Upper lobe of left lung (tissue), 6 donors: ENCODE results near the gene MAP6. TPM values are rescaled to one million over a fixed set of nuclear protein-coding genes. Genes with fewer than 3 reads are reported as not detected.

Source experiments
- ATAC-seq, 2 donors: fragments of 200-7000 bp; cut with Tn5 transposase; one replicate each; pipeline ENCODE4 v1.9.1; 2022; ENCODE audit warnings: mild to moderate bottlenecking in 2 of 2, moderate library complexity in 2 of 2; ENCODE audit not compliant: low FRiP score in 2 of 2
- DNase-seq, 2 donors: peaks; one replicate each; pipeline ENCODE4 v3.0.0-alpha.2; 2019 to 2020
- H3K27ac ChIP-seq, 4 donors: fragments of 200-600 bp; sonication (generic); one replicate each; pipeline ENCODE4 v1.5.1; 2016 to 2019
- H3K27me3 ChIP-seq, 4 donors: fragments of 200-600 bp; sonication (generic); one replicate each; pipeline ENCODE4 v1.5.1; 2017 to 2019
- H3K36me3 ChIP-seq, 4 donors: fragments of 200-600 bp; sonication (generic); one replicate each; pipeline ENCODE4 v1.5.1; 2016 to 2019
- H3K4me1 ChIP-seq, 4 donors: fragments of 200-600 bp; sonication (generic); one replicate each; pipeline ENCODE4 v1.5.1; 2018 to 2019
- H3K4me3 ChIP-seq, 4 donors: fragments of 200-600 bp; sonication (generic); one replicate each; pipeline ENCODE4 v1.5.1; 2017 to 2019; ENCODE audit warnings: mild to moderate bottlenecking in 2 of 4, moderate library complexity in 1 of 4
- H3K9me3 ChIP-seq, 4 donors: fragments of 200-600 bp; sonication (generic); one replicate each; pipeline ENCODE4 v1.5.1; 2018 to 2019
- EP300 ChIP-seq, 4 donors: sonication (generic); formaldehyde crosslinking; IDR thresholded peaks; one replicate each; pipeline ENCODE4 v1.5.1; 2017; ENCODE audit warnings: antibody characterized with exemption in 4 of 4, control low read depth in 2 of 4
- POLR2A ChIP-seq, 4 donors: fragments of 450-650 bp; IDR thresholded peaks; one replicate each; pipeline ENCODE4 v1.5.1; 2016 to 2017; ENCODE audit warnings: antibody characterized with exemption in 4 of 4, mild to moderate bottlenecking in 2 of 4
- POLR2AphosphoS5 ChIP-seq, 2 donors: sonication (generic); formaldehyde crosslinking; IDR thresholded peaks; one replicate each; pipeline ENCODE4 v1.5.1; 2017; ENCODE audit warnings: antibody characterized with exemption in 2 of 2
- WGBS, 2 donors: methylation state at CpG; one replicate each; pipeline ENCODE4 v1.1.5; 2017 to 2018; 5-methylcytosine and 5-hydroxymethylcytosine counted together
- total RNA-seq, 6 donors: library from RNA; depleted of rRNA in 4 of 6; stranded (reverse); fragments of >200 nt in 4 of 6; gene quantifications; one replicate each; pipeline versions ENCODE4 v1.1.0 to v1.2.1, GENCODE V29; 2016 to 2021
- TF ChIP-seq, protein P1 (sequence below), 6 experiments: fragments of 450-650 bp in 4 of 6; fragments of 200-600 bp in 2 of 6; sonication (generic) in 2 of 6; IDR thresholded peaks; one replicate each; pipeline ENCODE4 v1.5.1; 2016 to 2019; ENCODE audit warnings: antibody characterized with exemption in 6 of 6
- donor health status: DM: no; HTN: no; CAD: no; lungs with moderate emphysema.
- donor health status: DM: no; HTN: yes; CAD: no; lungs with severe emphysema.

The MAP6 gene
- total RNA-seq, 6 donors from 2014 or later: 3.5 to 17.6 (median 8.9) TPM

DNA sequence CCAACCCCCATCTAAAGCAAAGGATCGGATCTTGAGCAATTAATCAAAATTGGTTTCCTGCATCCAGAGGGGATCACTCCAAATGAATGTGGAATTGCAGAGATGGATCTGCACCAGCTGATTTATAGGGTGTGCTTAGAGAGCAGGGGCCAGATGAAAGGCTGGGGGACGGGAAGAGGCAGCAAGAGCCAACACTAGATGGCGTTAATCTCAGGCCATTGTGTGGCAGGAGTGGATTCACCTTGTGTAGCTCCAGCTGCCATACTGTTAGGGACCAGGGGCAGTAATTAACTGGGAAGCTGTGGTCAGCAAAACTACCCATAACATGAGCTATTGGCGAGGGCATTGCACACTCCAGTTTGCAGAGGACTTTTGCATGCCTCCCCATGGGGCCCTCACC is 71.2 kb downstream of the MAP6 start:
- TF ChIP-seq POLR2A (IDR thresholded peaks at IDR 0.05) (no peak), POLR2AphosphoS5 (IDR thresholded peaks at IDR 0.05) (no peak), EP300 (IDR thresholded peaks at IDR 0.05) (no peak)
- TF ChIP-seq, protein P1, sequence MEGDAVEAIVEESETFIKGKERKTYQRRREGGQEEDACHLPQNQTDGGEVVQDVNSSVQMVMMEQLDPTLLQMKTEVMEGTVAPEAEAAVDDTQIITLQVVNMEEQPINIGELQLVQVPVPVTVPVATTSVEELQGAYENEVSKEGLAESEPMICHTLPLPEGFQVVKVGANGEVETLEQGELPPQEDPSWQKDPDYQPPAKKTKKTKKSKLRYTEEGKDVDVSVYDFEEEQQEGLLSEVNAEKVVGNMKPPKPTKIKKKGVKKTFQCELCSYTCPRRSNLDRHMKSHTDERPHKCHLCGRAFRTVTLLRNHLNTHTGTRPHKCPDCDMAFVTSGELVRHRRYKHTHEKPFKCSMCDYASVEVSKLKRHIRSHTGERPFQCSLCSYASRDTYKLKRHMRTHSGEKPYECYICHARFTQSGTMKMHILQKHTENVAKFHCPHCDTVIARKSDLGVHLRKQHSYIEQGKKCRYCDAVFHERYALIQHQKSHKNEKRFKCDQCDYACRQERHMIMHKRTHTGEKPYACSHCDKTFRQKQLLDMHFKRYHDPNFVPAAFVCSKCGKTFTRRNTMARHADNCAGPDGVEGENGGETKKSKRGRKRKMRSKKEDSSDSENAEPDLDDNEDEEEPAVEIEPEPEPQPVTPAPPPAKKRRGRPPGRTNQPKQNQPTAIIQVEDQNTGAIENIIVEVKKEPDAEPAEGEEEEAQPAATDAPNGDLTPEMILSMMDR (IDR thresholded peaks at IDR 0.05): peak in 2 of 6 experiments; percentile 24 to 26
- ATAC-seq (no peak), DNase-seq (no peak)
- H3K4me3 ChIP-seq: no peak overlapping the region
- peaks cover 0 to 3% (median 0%) of the 10 kb centered on the region in 4 donors for H3K4me1 ChIP-seq
- H3K27ac ChIP-seq: no peak overlapping the region
- no peaks in the 10 kb centered on the region for H3K9me3 ChIP-seq
- H3K36me3 ChIP-seq: no peaks in the 10 kb centered on the region
- 74 to 75% methylated on average over 4 of the region's 4 CpGs for WGBS, 2 donors
- H3K27me3 ChIP-seq: no peaks in the 10 kb centered on the region

DNA sequence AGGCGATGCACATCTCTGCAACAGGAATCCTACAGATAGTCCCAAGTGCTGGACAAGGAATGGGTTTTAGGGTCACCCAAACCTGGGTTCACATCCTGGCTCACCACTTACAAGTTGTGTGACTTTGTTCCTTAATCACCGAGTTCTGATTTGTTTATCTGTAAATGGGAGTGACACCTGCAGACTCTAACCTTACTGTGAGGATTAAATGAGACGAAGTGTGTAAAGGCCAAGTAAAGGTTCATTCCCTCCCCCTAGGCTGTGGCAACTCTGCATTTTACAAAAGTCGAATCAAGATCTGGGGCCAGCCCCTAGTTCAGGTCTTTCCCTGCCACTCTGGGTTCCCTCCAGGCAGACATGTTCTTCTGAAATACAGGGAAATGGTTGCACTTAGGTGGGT is 71.9 kb downstream of the MAP6 start:
- Histone ChIP-seq H3K27ac (no peak overlapping the region), H3K4me3 (no peak overlapping the region), H3K9me3 (no peaks in the 10 kb centered on the region), H3K36me3 (no peaks in the 10 kb centered on the region), H3K4me1 (peaks cover 0 to 6% (median 0%) of the 10 kb centered on the region in 4 donors), H3K27me3 (no peaks in the 10 kb centered on the region)
- ATAC-seq: no peak
- TF ChIP-seq EP300 (IDR thresholded peaks at IDR 0.05): no peak
- TF ChIP-seq, protein P1 (IDR thresholded peaks at IDR 0.05): no peak
- no peak for TF ChIP-seq POLR2AphosphoS5 (IDR thresholded peaks at IDR 0.05)
- no peak for TF ChIP-seq POLR2A (IDR thresholded peaks at IDR 0.05)
- DNase-seq: no peak
- WGBS, 2 donors: 79 to 81% methylated on average over 4 of the region's 4 CpGs

DNA sequence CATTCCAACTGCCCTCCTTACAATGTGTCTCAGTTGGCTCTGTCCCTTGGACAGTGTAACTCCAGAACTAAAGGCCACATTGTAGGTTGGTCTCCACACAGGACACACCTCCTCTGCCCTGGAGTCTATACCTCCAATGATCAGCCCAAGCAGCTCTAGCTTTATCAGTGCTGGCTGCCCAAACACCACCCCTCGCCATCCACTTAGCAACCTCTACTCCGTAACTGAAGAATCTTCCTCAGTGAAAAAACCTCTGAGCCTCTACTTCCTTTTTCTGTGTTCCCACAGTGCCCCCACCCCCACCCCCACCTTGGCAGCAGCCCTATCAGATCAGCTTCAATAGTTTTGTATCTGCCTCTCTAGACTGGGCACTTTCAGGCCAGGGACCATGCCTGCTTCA is 73.4 kb downstream of the MAP6 start:
- H3K4me3 ChIP-seq: no peak overlapping the region
- TF ChIP-seq EP300 (IDR thresholded peaks at IDR 0.05): no peak
- no peak for TF ChIP-seq POLR2A (IDR thresholded peaks at IDR 0.05)
- TF ChIP-seq, protein P1 (IDR thresholded peaks at IDR 0.05): no peak
- ATAC-seq (no peak), DNase-seq (no peak)
- H3K27ac ChIP-seq: no peak overlapping the region
- no peaks in the 10 kb centered on the region for H3K36me3 ChIP-seq
- H3K4me1 ChIP-seq: peaks cover 0 to 6% (median 0%) of the 10 kb centered on the region in 4 donors
- H3K9me3 ChIP-seq: no peaks in the 10 kb centered on the region
- no peaks in the 10 kb centered on the region for H3K27me3 ChIP-seq
- WGBS, 2 donors: 45 to 93% methylated on average over 2 of the region's 2 CpGs

DNA sequence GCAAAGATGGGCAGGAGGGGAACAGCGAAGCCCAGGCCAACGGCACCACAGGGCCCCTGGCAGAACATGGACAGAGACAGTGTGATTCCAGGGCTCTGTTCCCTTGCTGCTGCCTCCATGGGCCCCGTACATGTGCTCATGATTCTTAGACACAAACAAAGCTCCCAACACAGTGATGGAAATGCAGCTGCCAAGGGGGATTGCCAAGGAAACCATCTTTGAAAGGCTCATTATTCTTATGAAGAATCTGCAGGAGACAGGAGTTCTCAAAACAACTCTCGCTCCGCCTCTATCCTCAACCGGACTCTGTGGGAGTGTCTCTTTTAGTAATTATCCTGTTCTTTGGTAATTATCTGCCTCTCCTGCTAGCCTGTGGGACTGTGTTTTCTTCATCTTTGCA is 74.6 kb downstream of the MAP6 start:
- H3K4me3 ChIP-seq: no peak overlapping the region
- H3K36me3 ChIP-seq: no peaks in the 10 kb centered on the region
- TF ChIP-seq EP300 (IDR thresholded peaks at IDR 0.05) (no peak), POLR2AphosphoS5 (IDR thresholded peaks at IDR 0.05) (no peak), POLR2A (IDR thresholded peaks at IDR 0.05) (no peak)
- TF ChIP-seq, protein P1 (IDR thresholded peaks at IDR 0.05): no peak
- DNase-seq (no peak), ATAC-seq (no peak)
- no peaks in the 10 kb centered on the region for H3K27me3 ChIP-seq
- H3K4me1 ChIP-seq: peaks cover 0 to 6% (median 0%) of the 10 kb centered on the region in 4 donors
- H3K27ac ChIP-seq: no peak overlapping the region
- WGBS, 2 donors: 75 to 80% methylated on average over 6 of the region's 6 CpGs
- no peaks in the 10 kb centered on the region for H3K9me3 ChIP-seq

DNA sequence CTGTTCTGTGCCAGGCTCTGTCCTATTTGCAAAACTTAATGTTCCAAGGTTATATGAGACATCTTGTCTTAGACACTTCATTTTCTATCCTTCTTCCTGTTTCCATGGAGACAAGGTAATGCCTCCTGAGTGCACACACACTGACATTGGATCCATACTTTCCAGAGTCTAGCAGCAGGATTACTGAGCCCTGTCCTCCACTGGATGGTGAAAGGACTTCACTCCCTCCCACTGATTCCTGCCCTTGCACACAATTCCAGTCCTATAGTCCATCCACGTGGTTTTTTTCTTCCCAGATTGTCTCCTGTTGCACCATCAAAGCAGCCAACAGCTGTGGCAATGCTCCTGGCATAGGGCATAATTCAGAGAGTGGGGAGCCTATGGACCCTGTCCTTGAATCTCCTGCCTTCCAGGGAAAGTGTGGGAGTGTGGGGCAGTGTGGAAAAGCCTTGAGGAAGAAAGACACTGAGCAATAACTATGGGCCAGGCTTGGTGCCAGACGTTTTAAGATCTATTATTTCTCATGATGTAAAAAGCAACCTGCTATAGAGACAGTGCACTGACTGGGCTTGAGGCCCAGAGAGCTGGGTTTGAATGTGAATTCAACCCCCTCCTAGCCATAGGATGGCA is 75.4 kb downstream of the MAP6 start:
- no peak for ATAC-seq
- TF ChIP-seq, protein P1 (IDR thresholded peaks at IDR 0.05): no peak
- TF ChIP-seq POLR2A (IDR thresholded peaks at IDR 0.05) (no peak), EP300 (IDR thresholded peaks at IDR 0.05) (no peak), POLR2AphosphoS5 (IDR thresholded peaks at IDR 0.05) (no peak)
- 50 to 53% methylated on average over 2 of the region's 2 CpGs for WGBS, 2 donors

More for the DNA sequence above, 75.4 kb downstream of the MAP6 start:
- DNase-seq: no peak
- H3K27ac ChIP-seq: no peak overlapping the region
- no peaks in the 10 kb centered on the region for H3K27me3 ChIP-seq
- H3K4me3 ChIP-seq: no peak overlapping the region
- no peaks in the 10 kb centered on the region for H3K9me3 ChIP-seq
- H3K4me1 ChIP-seq: peaks cover 0 to 6% (median 0%) of the 10 kb centered on the region in 4 donors
- H3K36me3 ChIP-seq: no peaks in the 10 kb centered on the region
